ENCODE results near the gene KLHL9. TPM values are rescaled to one million over a fixed set of nuclear protein-coding genes. Genes with fewer than 3 reads are reported as not detected.

Gene KLHL9
- total RNA-seq, 1 donor from 2014 or later: 24.5 TPM

- Histone ChIP-seq H3K27ac (ENCODE audit: low read depth, low read length) (no peak overlapping the region), H3K4me1 (ENCODE audit: control insufficient read depth in 3 of 3, insufficient read depth in 3 of 3, low read length in 3 of 3) (no peaks in the 10 kb centered on the region), H3K4me3 (ENCODE audit: low read length in 3 of 3) (no peak overlapping the region), H3K9ac (ENCODE audit: low read depth in 1 of 3, low read length in 3 of 3) (no peak overlapping the region), H3K36me3 (ENCODE audit: control insufficient read depth in 3 of 3, insufficient read depth in 3 of 3, low read length in 3 of 3) (peaks cover 7 to 8% (median 7%) of the 10 kb centered on the region in 3 donors), H3K27me3 (ENCODE audit: control insufficient read depth in 3 of 3, insufficient read depth in 3 of 3, low read length in 3 of 3) (no peaks in the 10 kb centered on the region), H3K9me3 (ENCODE audit: control insufficient read depth in 3 of 3, low read length in 3 of 3) (no peaks in the 10 kb centered on the region)
Observed at GRCh38 chr9:21317956-21318923, 17.0 kb downstream of the KLHL9 start.

GRCh38 chr9:21316860-21317259 lies 18.3 kb downstream of the KLHL9 start:
- H3K36me3 ChIP-seq (ENCODE audit: control insufficient read depth in 3 of 3, insufficient read depth in 3 of 3, low read length in 3 of 3): no peaks in the 10 kb centered on the region
- H3K9ac ChIP-seq (ENCODE audit: low read depth in 1 of 3, low read length in 3 of 3): peak overlapping the region in 1 of 3 donors; percentile 25
- H3K4me3 ChIP-seq (ENCODE audit: low read length in 3 of 3): no peak overlapping the region
- H3K27ac ChIP-seq (ENCODE audit: low read depth, low read length): no peak overlapping the region
- H3K27me3 ChIP-seq (ENCODE audit: control insufficient read depth in 3 of 3, insufficient read depth in 3 of 3, low read length in 3 of 3): no peaks in the 10 kb centered on the region
- H3K4me1 ChIP-seq (ENCODE audit: control insufficient read depth in 3 of 3, insufficient read depth in 3 of 3, low read length in 3 of 3): no peaks in the 10 kb centered on the region
- no peaks in the 10 kb centered on the region for H3K9me3 ChIP-seq (ENCODE audit: control insufficient read depth in 3 of 3, low read length in 3 of 3)

GRCh38 chr9:21316032-21316842 lies 19.0 kb downstream of the KLHL9 start:
- Histone ChIP-seq H3K9me3 (ENCODE audit: control insufficient read depth in 3 of 3, low read length in 3 of 3) (no peaks in the 10 kb centered on the region), H3K27me3 (ENCODE audit: control insufficient read depth in 3 of 3, insufficient read depth in 3 of 3, low read length in 3 of 3) (no peaks in the 10 kb centered on the region), H3K4me3 (ENCODE audit: low read length in 3 of 3) (no peak overlapping the region), H3K9ac (ENCODE audit: low read depth in 1 of 3, low read length in 3 of 3) (no peak overlapping the region), H3K36me3 (ENCODE audit: control insufficient read depth in 3 of 3, insufficient read depth in 3 of 3, low read length in 3 of 3) (no peaks in the 10 kb centered on the region), H3K27ac (ENCODE audit: low read depth, low read length) (no peak overlapping the region), H3K4me1 (ENCODE audit: control insufficient read depth in 3 of 3, insufficient read depth in 3 of 3, low read length in 3 of 3) (no peaks in the 10 kb centered on the region)

GRCh38 chr9:21314152-21314551 lies 21.1 kb downstream of the KLHL9 start:
- Histone ChIP-seq H3K27me3 (ENCODE audit: control insufficient read depth in 3 of 3, insufficient read depth in 3 of 3, low read length in 3 of 3) (no peaks in the 10 kb centered on the region), H3K4me3 (ENCODE audit: low read length in 3 of 3) (no peak overlapping the region), H3K27ac (ENCODE audit: low read depth, low read length) (no peak overlapping the region)

DNA sequence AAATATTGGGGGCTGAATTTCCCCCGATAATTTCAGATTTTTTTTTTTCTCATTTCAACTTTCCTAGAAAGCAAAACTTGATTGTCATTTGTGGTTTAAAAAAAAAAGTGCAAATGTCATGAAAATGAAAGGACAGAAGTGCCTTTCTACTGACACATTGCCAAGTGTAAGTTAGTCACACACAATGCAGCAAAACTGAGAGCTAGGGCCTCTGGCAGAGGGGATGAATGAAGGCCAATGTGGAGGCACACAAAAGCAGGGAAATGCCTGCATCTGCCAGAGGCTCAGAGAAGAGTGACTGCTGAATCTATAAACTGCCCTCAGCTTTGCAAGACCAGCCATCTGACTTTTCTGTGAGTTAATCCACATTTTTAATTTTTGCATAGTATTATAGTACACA lies 23.3 kb downstream of the KLHL9 start:
- no peaks in the 10 kb centered on the region for H3K4me1 ChIP-seq (ENCODE audit: control insufficient read depth in 3 of 3, insufficient read depth in 3 of 3, low read length in 3 of 3)
- no peaks in the 10 kb centered on the region for H3K9me3 ChIP-seq (ENCODE audit: control insufficient read depth in 3 of 3, low read length in 3 of 3)

More at GRCh38 chr9:21314152-21314551, 21.1 kb downstream of the KLHL9 start:
- H3K4me1 ChIP-seq (ENCODE audit: control insufficient read depth in 3 of 3, insufficient read depth in 3 of 3, low read length in 3 of 3): no peaks in the 10 kb centered on the region
- no peaks in the 10 kb centered on the region for H3K9me3 ChIP-seq (ENCODE audit: control insufficient read depth in 3 of 3, low read length in 3 of 3)
- no peaks in the 10 kb centered on the region for H3K36me3 ChIP-seq (ENCODE audit: control insufficient read depth in 3 of 3, insufficient read depth in 3 of 3, low read length in 3 of 3)
- H3K9ac ChIP-seq (ENCODE audit: low read depth in 1 of 3, low read length in 3 of 3): no peak overlapping the region

GRCh38 chr9:21305213-21305612 lies 30.0 kb downstream of the KLHL9 start, which contains the start of gene IFNA5:
Gene IFNA5 (minus strand): TSS chr9:21305313. CDS start chr9:21305256, 57 bp downstream.
- no peaks in the 10 kb centered on the region for H3K9me3 ChIP-seq (ENCODE audit: control insufficient read depth in 3 of 3, low read length in 3 of 3)
- no peaks in the 10 kb centered on the region for H3K4me1 ChIP-seq (ENCODE audit: control insufficient read depth in 3 of 3, insufficient read depth in 3 of 3, low read length in 3 of 3)
- H3K9ac ChIP-seq (ENCODE audit: low read depth in 1 of 3, low read length in 3 of 3): no peak within 1 kb of the TSS
- H3K27me3 ChIP-seq (ENCODE audit: control insufficient read depth in 3 of 3, insufficient read depth in 3 of 3, low read length in 3 of 3): no peaks in the 10 kb centered on the region
- H3K27ac ChIP-seq (ENCODE audit: low read depth, low read length): no peak within 1 kb of the TSS
- no peak within 1 kb of the TSS for H3K4me3 ChIP-seq (ENCODE audit: low read length in 3 of 3)
- H3K36me3 ChIP-seq (ENCODE audit: control insufficient read depth in 3 of 3, insufficient read depth in 3 of 3, low read length in 3 of 3): no peaks in the 10 kb centered on the region

More for the DNA sequence above, 23.3 kb downstream of the KLHL9 start:
- no peak overlapping the region for H3K9ac ChIP-seq (ENCODE audit: low read depth in 1 of 3, low read length in 3 of 3)
- H3K27me3 ChIP-seq (ENCODE audit: control insufficient read depth in 3 of 3, insufficient read depth in 3 of 3, low read length in 3 of 3): no peaks in the 10 kb centered on the region
- H3K4me3 ChIP-seq (ENCODE audit: low read length in 3 of 3): no peak overlapping the region
- no peaks in the 10 kb centered on the region for H3K36me3 ChIP-seq (ENCODE audit: control insufficient read depth in 3 of 3, insufficient read depth in 3 of 3, low read length in 3 of 3)
- H3K27ac ChIP-seq (ENCODE audit: low read depth, low read length): no peak overlapping the region

DNA sequence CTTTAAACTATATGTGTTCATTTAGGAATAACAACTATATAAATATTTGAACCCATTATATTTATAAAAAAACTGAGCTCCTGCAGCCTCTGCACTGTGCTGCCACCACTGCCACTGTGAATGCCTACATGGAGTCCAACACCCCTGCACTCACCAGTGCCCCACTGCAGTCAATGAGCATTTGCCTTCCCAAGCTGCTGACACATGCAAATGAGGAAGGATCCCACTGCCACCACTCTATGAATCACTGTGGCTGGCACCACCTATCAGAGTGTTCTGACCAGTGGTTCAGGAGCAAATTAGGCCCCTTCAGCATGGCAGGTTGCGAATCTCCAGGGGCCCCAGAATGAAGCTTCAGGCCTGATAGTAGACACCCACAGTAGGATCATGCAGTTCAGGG lies 39.2 kb downstream of the KLHL9 start:
- H3K36me3 ChIP-seq (ENCODE audit: control insufficient read depth in 3 of 3, insufficient read depth in 3 of 3, low read length in 3 of 3): no peaks in the 10 kb centered on the region
- no peaks in the 10 kb centered on the region for H3K4me1 ChIP-seq (ENCODE audit: control insufficient read depth in 3 of 3, insufficient read depth in 3 of 3, low read length in 3 of 3)
- no peaks in the 10 kb centered on the region for H3K9me3 ChIP-seq (ENCODE audit: control insufficient read depth in 3 of 3, low read length in 3 of 3)
- no peak overlapping the region for H3K9ac ChIP-seq (ENCODE audit: low read depth in 1 of 3, low read length in 3 of 3)
- no peaks in the 10 kb centered on the region for H3K27me3 ChIP-seq (ENCODE audit: control insufficient read depth in 3 of 3, insufficient read depth in 3 of 3, low read length in 3 of 3)
- no peak overlapping the region for H3K27ac ChIP-seq (ENCODE audit: low read depth, low read length)
- no peak overlapping the region for H3K4me3 ChIP-seq (ENCODE audit: low read length in 3 of 3)

DNA sequence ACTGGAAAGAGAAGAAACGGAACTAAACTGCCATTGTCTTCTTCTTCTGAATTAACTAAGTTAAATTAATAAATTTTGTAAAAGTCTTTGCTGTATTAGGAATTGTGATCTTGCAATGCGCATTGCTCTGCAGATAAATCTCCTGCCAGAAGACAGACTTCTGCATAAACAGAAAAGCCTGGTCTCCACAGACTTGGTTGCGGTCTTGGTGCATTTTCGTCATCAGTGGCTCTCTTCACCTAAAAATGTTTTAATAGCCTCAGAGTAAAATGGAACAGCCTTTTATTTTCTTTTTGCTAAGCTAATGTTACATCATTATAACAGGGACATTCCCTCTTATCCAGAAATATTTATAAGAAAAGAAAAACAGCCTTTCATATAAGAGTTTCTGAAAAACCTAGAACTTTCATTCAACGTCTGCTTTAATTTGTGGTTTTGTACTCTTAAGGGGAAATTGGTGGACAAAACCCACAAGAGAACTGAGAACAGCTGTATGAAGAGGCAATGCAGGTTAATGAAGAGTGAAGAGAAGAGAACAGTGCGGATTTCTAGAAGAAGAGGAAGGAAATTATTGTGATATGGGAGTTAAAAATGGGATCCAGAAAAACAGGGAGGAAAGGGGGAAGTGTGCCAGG lies 40.2 kb downstream of the KLHL9 start:
- H3K4me3 ChIP-seq (ENCODE audit: low read length in 3 of 3): no peak overlapping the region
- H3K9ac ChIP-seq (ENCODE audit: low read depth in 1 of 3, low read length in 3 of 3): no peak overlapping the region
- H3K9me3 ChIP-seq (ENCODE audit: control insufficient read depth in 3 of 3, low read length in 3 of 3): no peaks in the 10 kb centered on the region
- no peaks in the 10 kb centered on the region for H3K36me3 ChIP-seq (ENCODE audit: control insufficient read depth in 3 of 3, insufficient read depth in 3 of 3, low read length in 3 of 3)
- H3K4me1 ChIP-seq (ENCODE audit: control insufficient read depth in 3 of 3, insufficient read depth in 3 of 3, low read length in 3 of 3): no peaks in the 10 kb centered on the region
- no peak overlapping the region for H3K27ac ChIP-seq (ENCODE audit: low read depth, low read length)
- no peaks in the 10 kb centered on the region for H3K27me3 ChIP-seq (ENCODE audit: control insufficient read depth in 3 of 3, insufficient read depth in 3 of 3, low read length in 3 of 3)

DNA sequence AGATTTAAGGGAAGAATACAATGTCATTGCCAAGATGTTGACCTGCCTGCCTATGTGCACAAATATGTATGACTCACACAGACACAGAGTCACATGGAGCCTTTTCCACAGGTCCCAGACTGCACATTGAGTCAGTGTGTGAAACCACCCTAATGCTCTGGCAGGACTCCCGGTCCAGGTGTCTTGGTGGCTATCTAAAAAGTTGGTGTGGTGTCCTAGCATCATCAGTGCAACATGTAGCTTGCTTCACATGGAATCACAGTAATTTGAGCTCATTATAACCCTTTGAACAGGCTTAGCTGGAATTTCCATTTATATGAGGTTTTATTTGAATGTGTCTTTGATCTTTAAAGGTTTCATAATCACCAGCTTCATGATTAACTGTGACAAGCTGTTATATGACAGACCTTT lies 40.8 kb downstream of the KLHL9 start:
- no peaks in the 10 kb centered on the region for H3K27me3 ChIP-seq (ENCODE audit: control insufficient read depth in 3 of 3, insufficient read depth in 3 of 3, low read length in 3 of 3)
- H3K36me3 ChIP-seq (ENCODE audit: control insufficient read depth in 3 of 3, insufficient read depth in 3 of 3, low read length in 3 of 3): no peaks in the 10 kb centered on the region
- H3K27ac ChIP-seq (ENCODE audit: low read depth, low read length): no peak overlapping the region
- no peaks in the 10 kb centered on the region for H3K4me1 ChIP-seq (ENCODE audit: control insufficient read depth in 3 of 3, insufficient read depth in 3 of 3, low read length in 3 of 3)
- no peaks in the 10 kb centered on the region for H3K9me3 ChIP-seq (ENCODE audit: control insufficient read depth in 3 of 3, low read length in 3 of 3)
- H3K4me3 ChIP-seq (ENCODE audit: low read length in 3 of 3): no peak overlapping the region
- H3K9ac ChIP-seq (ENCODE audit: low read depth in 1 of 3, low read length in 3 of 3): no peak overlapping the region
